Tibial nerve (tissue), 3 donors: ENCODE data around the gene CADPS.

Experiments
- POLR2A ChIP-seq, 2 donors: fragments of 450-650 bp; IDR thresholded peaks; one replicate each; pipeline ENCODE4 v1.6.1; 2017; ENCODE audit warnings: antibody characterized with exemption in 2 of 2, mild to moderate bottlenecking in 2 of 2, moderate library complexity in 2 of 2
- TF ChIP-seq, protein P1 (sequence below), 5 experiments: fragments of 200-600 bp in 3 of 5; fragments of 450-650 bp in 2 of 5; sonication (generic) in 3 of 5; IDR thresholded peaks; one replicate each; pipeline ENCODE4 v1.5.1; 2016 to 2019; ENCODE audit warnings: antibody characterized with exemption in 5 of 5, mild to moderate bottlenecking in 3 of 5, moderate library complexity in 2 of 5

DNA sequence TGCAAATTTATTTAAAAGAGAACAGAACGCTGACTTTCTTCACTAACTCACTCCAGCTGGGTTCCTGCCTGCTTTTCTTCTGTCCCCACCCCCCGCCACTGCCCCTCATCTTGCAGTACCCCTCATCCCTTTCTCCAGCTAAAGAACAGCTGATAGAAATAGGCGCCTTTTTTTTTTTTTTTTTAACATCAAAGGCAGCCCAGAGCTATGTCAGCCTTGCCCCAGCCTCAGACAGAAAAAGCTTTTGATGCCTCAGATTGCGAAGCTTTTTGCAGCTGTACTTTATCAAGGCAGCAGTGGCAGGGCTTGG lies 1.8 kb downstream of the CADPS start:
- TF ChIP-seq POLR2A (IDR thresholded peaks at IDR 0.05), result no peak
- TF ChIP-seq, protein P1, sequence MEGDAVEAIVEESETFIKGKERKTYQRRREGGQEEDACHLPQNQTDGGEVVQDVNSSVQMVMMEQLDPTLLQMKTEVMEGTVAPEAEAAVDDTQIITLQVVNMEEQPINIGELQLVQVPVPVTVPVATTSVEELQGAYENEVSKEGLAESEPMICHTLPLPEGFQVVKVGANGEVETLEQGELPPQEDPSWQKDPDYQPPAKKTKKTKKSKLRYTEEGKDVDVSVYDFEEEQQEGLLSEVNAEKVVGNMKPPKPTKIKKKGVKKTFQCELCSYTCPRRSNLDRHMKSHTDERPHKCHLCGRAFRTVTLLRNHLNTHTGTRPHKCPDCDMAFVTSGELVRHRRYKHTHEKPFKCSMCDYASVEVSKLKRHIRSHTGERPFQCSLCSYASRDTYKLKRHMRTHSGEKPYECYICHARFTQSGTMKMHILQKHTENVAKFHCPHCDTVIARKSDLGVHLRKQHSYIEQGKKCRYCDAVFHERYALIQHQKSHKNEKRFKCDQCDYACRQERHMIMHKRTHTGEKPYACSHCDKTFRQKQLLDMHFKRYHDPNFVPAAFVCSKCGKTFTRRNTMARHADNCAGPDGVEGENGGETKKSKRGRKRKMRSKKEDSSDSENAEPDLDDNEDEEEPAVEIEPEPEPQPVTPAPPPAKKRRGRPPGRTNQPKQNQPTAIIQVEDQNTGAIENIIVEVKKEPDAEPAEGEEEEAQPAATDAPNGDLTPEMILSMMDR (IDR thresholded peaks at IDR 0.05), result no peak
